HG02870 (cell line): Measurements from ENCODE around the gene KCNN3.
"Not testable (repeated sequence)": the region's sequence is repeated elsewhere in the genome, so short reads cannot be mapped to it uniquely, and the experiment has no call there.

Experiments used
- ATAC-seq: cut with Tn5 transposase; IDR thresholded peaks from one replicate; pipeline ENCODE4 v1.9.1; 2021; ENCODE audit warnings: mild to moderate bottlenecking, moderate library complexity; ENCODE audit not compliant: unreplicated experiment

The KCNN3 gene

GRCh38 chr1:154670310-154671270 lies 199.5 kb downstream of the KCNN3 start:
- not testable (repeated sequence) for ATAC-seq

DNA sequence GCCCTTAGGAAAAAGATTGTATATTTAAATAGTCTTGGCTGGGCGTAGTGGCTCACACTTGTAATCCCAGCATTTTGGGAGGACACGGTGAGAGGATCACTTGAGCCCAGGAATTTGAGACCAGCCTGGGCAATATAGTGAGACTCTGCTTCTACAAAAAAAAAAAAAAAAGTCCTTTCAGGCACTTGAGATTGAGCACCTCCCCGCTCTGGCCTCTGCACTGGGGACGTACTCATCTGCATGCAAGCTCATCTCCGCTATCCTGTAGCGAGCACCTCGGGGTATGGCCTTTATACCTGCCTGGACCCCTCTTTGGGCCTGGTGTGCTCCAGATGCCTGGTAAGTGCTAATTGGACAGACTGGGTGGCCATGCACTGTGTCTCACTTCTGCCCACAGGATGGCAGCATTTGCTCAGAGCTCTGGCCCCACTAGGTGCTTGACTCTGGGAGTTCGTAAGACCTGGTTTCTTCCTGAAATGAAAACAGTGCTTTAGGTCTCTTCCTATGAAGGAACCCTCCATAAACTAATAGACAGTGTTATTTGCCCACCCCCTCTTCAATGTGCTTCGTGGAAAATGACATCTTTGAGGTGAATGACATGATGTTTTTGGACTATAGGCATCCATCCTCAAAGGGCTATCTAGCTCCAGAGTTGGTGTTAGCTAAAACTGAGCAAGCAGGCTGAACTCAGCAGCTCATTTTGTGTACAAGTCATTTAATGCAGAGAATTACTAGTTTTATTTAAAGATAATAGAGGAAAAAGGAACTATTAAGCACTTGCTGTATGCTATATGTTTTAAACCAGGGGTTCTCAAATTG lies 200.4 kb downstream of the KCNN3 start:
- ATAC-seq = no peak

- no peak for ATAC-seq
These were observed 203.9 kb downstream of the KCNN3 start for GRCh38 chr1:154666051-154666790.

DNA sequence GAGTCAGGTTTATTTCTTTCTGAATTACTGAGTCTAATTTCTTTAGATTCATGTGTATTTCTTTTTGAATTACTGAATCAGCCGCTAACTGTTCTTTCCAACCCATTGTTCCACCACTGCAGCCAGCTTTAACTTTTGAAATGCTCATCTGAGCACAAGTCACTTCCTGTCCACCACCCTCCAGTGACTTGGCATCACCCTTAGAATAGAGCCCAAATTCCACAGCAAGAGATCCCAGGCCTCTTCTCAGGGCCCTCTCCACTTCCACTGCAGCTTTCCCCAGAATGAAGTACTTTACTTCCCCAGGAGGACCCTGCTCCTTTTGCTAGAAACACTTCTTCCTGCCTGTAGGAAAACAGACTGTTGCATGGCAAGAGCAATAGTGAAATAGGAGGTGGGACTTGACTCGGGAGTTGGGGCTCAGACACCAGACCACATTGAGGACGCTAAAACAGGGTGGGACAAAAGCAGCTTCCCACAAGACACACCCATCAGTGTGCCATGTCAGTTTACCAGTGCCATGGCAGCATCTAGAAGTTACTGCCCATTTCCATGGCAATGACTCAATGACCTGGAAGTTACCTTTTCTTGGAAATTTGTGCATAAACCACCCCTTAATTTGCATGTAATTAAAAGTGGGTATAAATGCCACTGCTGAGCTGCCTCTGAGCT lies 205.6 kb downstream of the KCNN3 start:
- ATAC-seq = no peak

- no peak for ATAC-seq
These were observed 206.5 kb downstream of the KCNN3 start for GRCh38 chr1:154663471-154664060.

- ATAC-seq = no peak
These were observed 209.0 kb downstream of the KCNN3 start for GRCh38 chr1:154661110-154661509.

DNA sequence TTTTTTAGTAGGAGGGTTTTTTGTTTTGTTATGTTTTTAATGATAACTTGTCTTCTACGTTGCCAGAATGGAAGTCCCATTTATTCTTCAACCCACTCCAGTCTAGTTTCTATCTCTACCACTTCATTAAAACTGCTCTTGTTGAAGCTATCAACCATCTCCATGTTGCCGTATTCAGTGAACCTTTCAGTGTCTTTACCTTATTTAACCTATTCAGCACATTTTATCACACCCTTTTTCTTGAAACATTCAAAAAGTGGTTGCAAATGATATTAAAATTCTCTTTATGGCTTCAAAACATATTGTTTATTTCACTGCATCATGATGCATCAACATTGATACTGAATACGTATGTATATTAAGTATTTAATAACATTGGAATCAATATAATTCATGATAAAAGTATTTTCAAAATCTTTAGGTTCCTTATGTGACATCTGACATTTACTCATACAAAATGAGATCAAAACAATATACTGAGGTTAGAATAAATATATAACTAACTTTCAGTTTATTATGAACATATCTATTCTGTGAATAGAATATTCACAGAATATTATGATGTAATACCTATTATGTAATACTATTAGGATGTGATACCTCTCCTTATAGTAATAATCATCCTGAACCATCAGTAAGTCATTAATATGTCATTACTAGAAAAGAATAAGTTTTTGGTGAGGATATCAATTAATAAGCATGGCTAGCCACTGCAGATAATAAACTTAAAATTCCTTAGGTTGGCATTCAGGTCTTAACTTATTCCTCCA lies 210.1 kb downstream of the KCNN3 start:
- ATAC-seq = no peak

DNA sequence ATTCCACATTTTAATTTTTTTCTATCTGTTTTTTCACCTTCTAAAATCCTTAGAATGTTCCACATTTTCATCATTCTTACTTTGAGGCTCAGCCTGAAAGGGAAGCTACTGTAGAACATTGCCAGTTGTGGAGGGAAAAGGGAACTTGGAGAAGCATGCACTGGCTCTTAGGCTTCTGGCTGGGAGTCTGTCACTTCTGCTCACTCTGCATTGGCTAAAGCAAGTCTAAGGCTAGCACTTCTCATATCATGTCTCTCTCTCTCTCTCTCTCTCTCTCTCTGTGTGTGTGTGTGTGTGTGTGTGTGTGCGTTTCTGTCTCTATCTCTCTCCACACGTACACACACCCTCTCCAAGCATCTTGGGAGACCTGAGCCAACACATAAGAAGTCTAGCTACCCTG lies 212.5 kb downstream of the KCNN3 start:
- no peak for ATAC-seq

DNA sequence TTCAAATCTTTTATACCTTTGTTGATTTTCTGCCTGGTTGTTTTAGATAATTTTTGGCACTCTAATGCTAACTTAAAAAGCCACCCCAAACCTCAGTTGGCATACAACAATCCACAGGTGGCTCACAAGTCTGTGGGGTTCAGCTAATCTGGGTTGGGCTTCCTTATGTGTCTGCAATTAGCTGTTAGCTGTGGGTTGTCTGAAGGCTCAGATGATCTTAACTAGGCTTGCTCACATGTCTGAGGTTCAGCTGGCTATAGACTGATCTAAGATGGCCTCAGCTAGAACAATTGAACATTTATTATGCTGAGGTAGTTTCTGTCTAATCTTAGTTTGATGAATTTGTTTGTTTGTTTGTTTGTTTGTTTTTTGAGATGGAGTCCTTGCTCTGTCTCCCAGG lies 217.2 kb downstream of the KCNN3 start:
- ATAC-seq = no peak
